ENCODE data around the gene DYNLT1. TPM values are rescaled to one million over a fixed set of nuclear protein-coding genes. Genes with fewer than 3 reads are reported as not detected.
A peak's percentile ranks its signal among the peaks of the same experiment; 100 is the strongest.

Gene DYNLT1
- total RNA-seq, 1 donor from 2014 or later: 32.4 TPM

DNA sequence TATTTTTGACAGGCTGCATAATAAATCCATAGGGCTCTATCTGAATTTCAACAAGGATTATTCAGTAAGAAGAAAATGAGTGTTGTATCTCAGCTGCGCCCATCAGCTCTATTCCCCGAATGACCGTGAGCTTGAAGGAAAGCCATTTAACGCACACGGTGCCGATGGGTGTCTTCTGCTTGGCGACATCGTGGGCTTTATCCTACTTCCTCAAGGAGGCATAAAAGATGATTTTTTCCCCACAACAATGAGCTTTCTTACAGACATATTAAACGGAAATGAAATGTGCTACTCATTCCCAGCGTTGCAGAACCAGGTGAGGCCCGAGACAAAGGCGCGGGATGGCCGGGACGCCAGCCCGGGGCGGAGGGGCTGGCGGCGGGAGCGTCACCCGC, 710 bp downstream of the DYNLT1 start:
- Histone ChIP-seq H3K4me1 (ENCODE audit: control insufficient read depth in 3 of 3, insufficient read depth in 3 of 3, low read length in 3 of 3) (peaks cover 35 to 51% (median 41%) of the 10 kb centered on the region in 3 donors), H3K27me3 (ENCODE audit: control insufficient read depth in 3 of 3, insufficient read depth in 3 of 3, low read length in 3 of 3) (no peaks in the 10 kb centered on the region), H3K4me3 (ENCODE audit: low read length in 3 of 3) (peak overlapping the region; percentile 91 to 97 (median 97)), H3K27ac (ENCODE audit: low read depth, low read length) (peak overlapping the region; percentile 98), H3K9ac (ENCODE audit: low read depth in 1 of 3, low read length in 3 of 3) (peak overlapping the region; percentile 97 to 99 (median 99)), H3K36me3 (ENCODE audit: control insufficient read depth in 3 of 3, insufficient read depth in 3 of 3, low read length in 3 of 3) (peaks cover 0 to 5% (median 0%) of the 10 kb centered on the region in 3 donors), H3K9me3 (ENCODE audit: control insufficient read depth in 3 of 3, low read length in 3 of 3) (no peaks in the 10 kb centered on the region)

DNA sequence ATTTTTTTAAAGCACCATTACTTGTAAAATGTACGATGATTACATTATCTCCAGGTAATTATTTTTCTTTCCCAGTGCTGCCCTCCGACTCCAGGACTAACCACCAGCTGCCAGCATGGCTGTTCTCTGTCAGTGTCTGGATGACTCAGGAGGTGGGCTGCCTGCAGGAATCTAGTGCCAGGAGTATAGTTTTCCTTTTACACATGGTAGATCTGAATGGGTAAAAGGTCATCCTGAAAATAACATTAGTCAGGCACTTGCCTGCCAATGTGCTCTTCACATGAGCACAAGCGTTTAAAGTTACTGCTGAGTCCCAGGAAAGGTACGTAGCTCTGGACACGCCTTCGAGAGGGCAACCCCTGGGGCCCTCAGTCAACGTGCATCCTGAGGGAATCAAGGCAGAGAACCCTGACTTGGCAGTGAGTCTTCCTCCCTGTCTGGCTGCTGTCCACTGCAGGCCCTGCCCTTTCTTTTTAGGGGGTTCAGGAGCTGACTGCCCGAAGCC, 2.4 kb downstream of the DYNLT1 start:
- peak overlapping the region; percentile 35 to 99 (median 76) for H3K9ac ChIP-seq (ENCODE audit: low read depth in 1 of 3, low read length in 3 of 3)
- no peaks in the 10 kb centered on the region for H3K27me3 ChIP-seq (ENCODE audit: control insufficient read depth in 3 of 3, insufficient read depth in 3 of 3, low read length in 3 of 3)
- H3K4me3 ChIP-seq (ENCODE audit: low read length in 3 of 3): peak overlapping the region in 2 of 3 donors; percentile 45 to 97
- H3K4me1 ChIP-seq (ENCODE audit: control insufficient read depth in 3 of 3, insufficient read depth in 3 of 3, low read length in 3 of 3): peaks cover 32 to 53% (median 44%) of the 10 kb centered on the region in 3 donors
- H3K27ac ChIP-seq (ENCODE audit: low read depth, low read length): peak overlapping the region; percentile 98
- no peaks in the 10 kb centered on the region for H3K9me3 ChIP-seq (ENCODE audit: control insufficient read depth in 3 of 3, low read length in 3 of 3)
- H3K36me3 ChIP-seq (ENCODE audit: control insufficient read depth in 3 of 3, insufficient read depth in 3 of 3, low read length in 3 of 3): peaks cover 2 to 10% (median 6%) of the 10 kb centered on the region in 3 donors

- Histone ChIP-seq H3K9ac (ENCODE audit: low read depth in 1 of 3, low read length in 3 of 3) (peak overlapping the region in 2 of 3 donors; percentile 10 to 14), H3K27ac (ENCODE audit: low read depth, low read length) (peak overlapping the region; percentile 49), H3K27me3 (ENCODE audit: control insufficient read depth in 3 of 3, insufficient read depth in 3 of 3, low read length in 3 of 3) (no peaks in the 10 kb centered on the region), H3K4me3 (ENCODE audit: low read length in 3 of 3) (no peak overlapping the region), H3K36me3 (ENCODE audit: control insufficient read depth in 3 of 3, insufficient read depth in 3 of 3, low read length in 3 of 3) (peaks cover 10 to 21% (median 16%) of the 10 kb centered on the region in 3 donors), H3K4me1 (ENCODE audit: control insufficient read depth in 3 of 3, insufficient read depth in 3 of 3, low read length in 3 of 3) (peaks cover 32 to 53% (median 44%) of the 10 kb centered on the region in 3 donors), H3K9me3 (ENCODE audit: control insufficient read depth in 3 of 3, low read length in 3 of 3) (no peaks in the 10 kb centered on the region)
Measured at GRCh38 chr6:158640519-158640918, 4.0 kb downstream of the DYNLT1 start.

GRCh38 chr6:158639056-158639455, 5.5 kb downstream of the DYNLT1 start:
- Histone ChIP-seq H3K36me3 (ENCODE audit: control insufficient read depth in 3 of 3, insufficient read depth in 3 of 3, low read length in 3 of 3) (peaks cover 10 to 30% (median 24%) of the 10 kb centered on the region in 3 donors), H3K9ac (ENCODE audit: low read depth in 1 of 3, low read length in 3 of 3) (no peak overlapping the region), H3K27ac (ENCODE audit: low read depth, low read length) (peak overlapping the region; percentile 28), H3K4me1 (ENCODE audit: control insufficient read depth in 3 of 3, insufficient read depth in 3 of 3, low read length in 3 of 3) (peaks cover 25 to 45% (median 41%) of the 10 kb centered on the region in 3 donors), H3K9me3 (ENCODE audit: control insufficient read depth in 3 of 3, low read length in 3 of 3) (no peaks in the 10 kb centered on the region), H3K4me3 (ENCODE audit: low read length in 3 of 3) (no peak overlapping the region), H3K27me3 (ENCODE audit: control insufficient read depth in 3 of 3, insufficient read depth in 3 of 3, low read length in 3 of 3) (no peaks in the 10 kb centered on the region)

DNA sequence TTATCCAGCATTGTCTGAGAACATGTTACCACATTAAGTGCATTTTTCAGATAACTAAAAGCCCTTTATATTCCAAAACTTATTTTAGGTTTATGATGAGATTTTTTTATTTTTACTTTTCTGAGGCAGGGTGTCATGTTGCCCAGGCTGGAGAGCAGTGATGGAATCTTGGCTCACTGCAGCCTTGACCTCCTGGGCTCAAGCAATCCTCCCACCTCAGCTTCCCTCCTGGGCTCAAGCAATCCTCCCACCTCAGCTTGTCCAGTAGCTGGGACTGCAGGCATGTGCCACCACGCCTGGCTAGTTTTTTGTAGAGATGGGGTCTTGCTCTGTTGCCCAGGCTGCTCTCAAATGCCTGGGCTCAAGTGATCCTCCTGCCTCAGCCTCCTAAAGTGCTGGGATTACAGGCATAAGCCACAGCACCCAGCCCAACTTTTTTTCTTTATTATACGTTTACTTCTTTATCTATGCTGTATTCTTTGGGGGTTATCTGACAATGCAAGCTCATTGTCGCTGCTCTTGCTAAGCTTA, 6.2 kb downstream of the DYNLT1 start:
- Histone ChIP-seq H3K27me3 (ENCODE audit: control insufficient read depth in 3 of 3, insufficient read depth in 3 of 3, low read length in 3 of 3) (no peaks in the 10 kb centered on the region), H3K4me1 (ENCODE audit: control insufficient read depth in 3 of 3, insufficient read depth in 3 of 3, low read length in 3 of 3) (peaks cover 24 to 45% (median 41%) of the 10 kb centered on the region in 3 donors), H3K9ac (ENCODE audit: low read depth in 1 of 3, low read length in 3 of 3) (no peak overlapping the region), H3K36me3 (ENCODE audit: control insufficient read depth in 3 of 3, insufficient read depth in 3 of 3, low read length in 3 of 3) (peaks cover 10 to 30% (median 24%) of the 10 kb centered on the region in 3 donors), H3K27ac (ENCODE audit: low read depth, low read length) (peak overlapping the region; percentile 28), H3K4me3 (ENCODE audit: low read length in 3 of 3) (no peak overlapping the region), H3K9me3 (ENCODE audit: control insufficient read depth in 3 of 3, low read length in 3 of 3) (no peaks in the 10 kb centered on the region)

GRCh38 chr6:158636778-158637177, 7.8 kb downstream of the DYNLT1 start:
- H3K4me1 ChIP-seq (ENCODE audit: control insufficient read depth in 3 of 3, insufficient read depth in 3 of 3, low read length in 3 of 3): peaks cover 16 to 36% (median 33%) of the 10 kb centered on the region in 3 donors
- H3K9ac ChIP-seq (ENCODE audit: low read depth in 1 of 3, low read length in 3 of 3): no peak overlapping the region
- H3K36me3 ChIP-seq (ENCODE audit: control insufficient read depth in 3 of 3, insufficient read depth in 3 of 3, low read length in 3 of 3): peaks cover 15 to 30% (median 26%) of the 10 kb centered on the region in 3 donors
- H3K27ac ChIP-seq (ENCODE audit: low read depth, low read length): no peak overlapping the region
- no peak overlapping the region for H3K4me3 ChIP-seq (ENCODE audit: low read length in 3 of 3)
- no peaks in the 10 kb centered on the region for H3K9me3 ChIP-seq (ENCODE audit: control insufficient read depth in 3 of 3, low read length in 3 of 3)
- H3K27me3 ChIP-seq (ENCODE audit: control insufficient read depth in 3 of 3, insufficient read depth in 3 of 3, low read length in 3 of 3): no peaks in the 10 kb centered on the region

DNA sequence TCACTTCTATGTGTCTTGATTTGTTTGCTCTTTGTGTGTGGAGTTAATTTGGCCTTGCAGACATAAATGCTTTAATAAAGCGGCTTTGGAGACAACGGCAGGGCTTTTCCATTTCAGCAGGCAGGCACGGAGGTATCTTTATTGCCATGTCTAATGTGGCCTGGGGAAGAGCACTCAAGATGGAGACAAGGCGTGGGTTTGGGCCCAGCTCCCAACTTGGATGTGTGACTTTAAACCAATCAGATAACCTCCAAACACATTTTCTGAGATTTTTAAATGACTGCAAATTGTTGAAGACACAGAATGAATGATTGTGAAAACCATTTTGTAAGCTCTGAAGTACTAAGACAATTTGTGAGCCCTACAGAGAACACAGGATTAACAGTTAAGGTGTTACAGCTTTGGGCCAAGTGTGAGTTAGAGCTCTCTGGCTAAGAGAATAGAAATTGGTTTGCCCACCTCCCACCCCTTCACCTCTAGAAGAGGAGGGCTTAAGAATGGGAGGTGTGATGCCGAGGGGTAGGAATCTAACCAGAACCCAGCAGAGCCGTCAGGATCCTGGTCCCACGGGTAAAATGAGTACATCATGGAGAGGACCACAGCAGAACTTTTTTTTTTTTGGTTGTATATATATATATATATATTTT, 9.0 kb downstream of the DYNLT1 start:
- no peak overlapping the region for H3K27ac ChIP-seq (ENCODE audit: low read depth, low read length)
- no peaks in the 10 kb centered on the region for H3K27me3 ChIP-seq (ENCODE audit: control insufficient read depth in 3 of 3, insufficient read depth in 3 of 3, low read length in 3 of 3)
- no peak overlapping the region for H3K4me3 ChIP-seq (ENCODE audit: low read length in 3 of 3)
- H3K4me1 ChIP-seq (ENCODE audit: control insufficient read depth in 3 of 3, insufficient read depth in 3 of 3, low read length in 3 of 3): peaks cover 20 to 42% (median 38%) of the 10 kb centered on the region in 3 donors
- no peak overlapping the region for H3K9ac ChIP-seq (ENCODE audit: low read depth in 1 of 3, low read length in 3 of 3)
- H3K9me3 ChIP-seq (ENCODE audit: control insufficient read depth in 3 of 3, low read length in 3 of 3): no peaks in the 10 kb centered on the region
- H3K36me3 ChIP-seq (ENCODE audit: control insufficient read depth in 3 of 3, insufficient read depth in 3 of 3, low read length in 3 of 3): peaks cover 15 to 27% (median 26%) of the 10 kb centered on the region in 3 donors

- Histone ChIP-seq H3K9ac (ENCODE audit: low read depth in 1 of 3, low read length in 3 of 3) (no peak overlapping the region), H3K27me3 (ENCODE audit: control insufficient read depth in 3 of 3, insufficient read depth in 3 of 3, low read length in 3 of 3) (no peaks in the 10 kb centered on the region), H3K27ac (ENCODE audit: low read depth, low read length) (no peak overlapping the region), H3K4me3 (ENCODE audit: low read length in 3 of 3) (no peak overlapping the region), H3K4me1 (ENCODE audit: control insufficient read depth in 3 of 3, insufficient read depth in 3 of 3, low read length in 3 of 3) (peaks cover 17 to 35% (median 33%) of the 10 kb centered on the region in 3 donors), H3K36me3 (ENCODE audit: control insufficient read depth in 3 of 3, insufficient read depth in 3 of 3, low read length in 3 of 3) (peaks cover 15 to 26% (median 25%) of the 10 kb centered on the region in 3 donors), H3K9me3 (ENCODE audit: control insufficient read depth in 3 of 3, low read length in 3 of 3) (no peaks in the 10 kb centered on the region)
Measured at GRCh38 chr6:158634695-158635426, 9.7 kb downstream of the DYNLT1 start.

- no peak overlapping the region for H3K4me3 ChIP-seq (ENCODE audit: low read length in 3 of 3)
- no peak overlapping the region for H3K9ac ChIP-seq (ENCODE audit: low read depth in 1 of 3, low read length in 3 of 3)
- H3K27me3 ChIP-seq (ENCODE audit: control insufficient read depth in 3 of 3, insufficient read depth in 3 of 3, low read length in 3 of 3): no peaks in the 10 kb centered on the region
- peaks cover 16 to 26% (median 25%) of the 10 kb centered on the region in 3 donors for H3K36me3 ChIP-seq (ENCODE audit: control insufficient read depth in 3 of 3, insufficient read depth in 3 of 3, low read length in 3 of 3)
- H3K9me3 ChIP-seq (ENCODE audit: control insufficient read depth in 3 of 3, low read length in 3 of 3): no peaks in the 10 kb centered on the region
- peaks cover 28 to 36% (median 30%) of the 10 kb centered on the region in 3 donors for H3K4me1 ChIP-seq (ENCODE audit: control insufficient read depth in 3 of 3, insufficient read depth in 3 of 3, low read length in 3 of 3)
- no peak overlapping the region for H3K27ac ChIP-seq (ENCODE audit: low read depth, low read length)
Measured at GRCh38 chr6:158633127-158633526, 11.4 kb downstream of the DYNLT1 start.
